Esophagus muscularis mucosa (tissue), 4 donors: ENCODE data around the gene ZBTB17. TPM values are rescaled to one million over a fixed set of nuclear protein-coding genes. Genes with fewer than 3 reads are reported as not detected.
"Not testable (repeated sequence)": the region's sequence is repeated elsewhere in the genome, so short reads cannot be mapped to it uniquely, and the experiment has no call there.

Experiments used
- DNase-seq: peaks from one replicate; pipeline ENCODE4 v3.0.0-alpha.2; 2017; ENCODE audit errors: extremely low spot score
- H3K27ac ChIP-seq, 4 donors: fragments of 200-600 bp; sonication (generic); replicated peaks in 1 of 4; 1 replicate in 3 of 4; 2 replicates in 1 of 4; pipeline ENCODE4 v1.5.1; 2016 to 2019; ENCODE audit warnings: mild to moderate bottlenecking in 1 of 4
- H3K27me3 ChIP-seq, 4 donors: fragments of 200-600 bp; sonication (generic); one replicate each; pipeline versions ENCODE4 v1.5.1 to v1.6.0; 2016 to 2019
- H3K36me3 ChIP-seq, 4 donors: fragments of 200-600 bp; sonication (generic); one replicate each; pipeline ENCODE4 v1.5.1; 2016 to 2019
- H3K4me1 ChIP-seq, 4 donors: fragments of 200-600 bp; sonication (generic); one replicate each; pipeline ENCODE4 v1.5.1; 2016 to 2019
- H3K4me3 ChIP-seq, 4 donors: fragments of 200-600 bp; sonication (generic); 1 replicate in 2 of 4; 2 replicates in 2 of 4; pipeline ENCODE4 v1.5.1; 2016 to 2019; ENCODE audit warnings: mild to moderate bottlenecking in 4 of 4, moderate library complexity in 1 of 4
- H3K9me3 ChIP-seq, 4 donors: fragments of 200-600 bp; sonication (generic); 1 replicate in 3 of 4; 2 replicates in 1 of 4; pipeline ENCODE4 v1.5.1; 2016 to 2019
- EP300 ChIP-seq: sonication (generic); formaldehyde crosslinking; IDR thresholded peaks from one replicate; pipeline ENCODE4 v1.6.1; 2017; ENCODE audit warnings: antibody characterized with exemption
- POLR2A ChIP-seq: fragments of 450-650 bp; IDR thresholded peaks from one replicate; pipeline ENCODE4 v1.6.1; 2017; ENCODE audit warnings: antibody characterized with exemption, moderate library complexity, mild to moderate bottlenecking, low read depth
- POLR2AphosphoS5 ChIP-seq, 2 donors: sonication (generic); formaldehyde crosslinking; IDR thresholded peaks; one replicate each; pipeline ENCODE4 v1.6.1; 2017; ENCODE audit warnings: antibody characterized with exemption in 2 of 2
- WGBS: methylation state at CpG from one replicate; pipeline ENCODE4 v1.1.5; 2018; 5-methylcytosine and 5-hydroxymethylcytosine counted together
- intact Hi-C: fragments of 100-400 bp; cut with DNase I; formaldehyde crosslinking; loops from one replicate; pipeline ENCODE4 v1.15.1; 2023
- small RNA-seq, 3 donors: library from RNA; depleted of rRNA; stranded (forward); fragments of <200 nt; gene quantifications; one replicate each; pipeline ENCODE3, GENCODE V24; 2016
- total RNA-seq, 4 donors: library from RNA; depleted of rRNA; stranded (reverse); fragments of >200 nt; gene quantifications; one replicate each; pipeline versions ENCODE4 v1.1.0 to v1.2.1, GENCODE V29; 2016
- TF ChIP-seq, protein P1 (sequence below), 3 experiments: fragments of 200-600 bp in 2 of 3; fragments of 450-650 bp in 1 of 3; sonication (generic) in 2 of 3; IDR thresholded peaks; one replicate each; pipeline ENCODE4 v1.5.1; 2017 to 2019; ENCODE audit warnings: antibody characterized with exemption in 3 of 3, mild to moderate bottlenecking in 2 of 3, moderate library complexity in 1 of 3

The ZBTB17 gene
- total RNA-seq, 4 donors from 2014 or later, result 29.5 to 40.8 (median 34.6) TPM

DNA sequence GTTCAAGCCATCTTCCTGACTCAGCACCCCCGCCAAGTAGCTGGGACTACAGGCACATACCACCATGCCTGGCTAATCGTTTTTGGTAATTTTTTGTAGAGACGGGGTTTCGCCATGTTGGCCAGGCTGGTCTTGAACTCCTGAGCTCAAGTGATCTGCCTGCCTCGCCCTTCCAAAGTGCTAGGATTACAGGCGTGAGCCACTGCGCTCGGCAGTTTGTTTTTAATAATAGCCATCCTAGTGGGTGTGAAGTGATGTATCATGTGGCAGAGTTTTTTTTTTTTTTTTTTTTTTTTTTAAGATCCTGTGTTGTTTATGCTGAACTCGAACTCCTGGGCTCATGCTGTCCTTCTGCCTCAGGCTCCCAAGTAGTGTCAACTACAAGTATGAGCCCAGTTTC, 76.6 kb downstream of the ZBTB17 start:
- Histone ChIP-seq H3K4me1 (peaks cover 33 to 76% (median 70%) of the 10 kb centered on the region in 4 donors), H3K27ac (peak overlapping the region; percentile 40 to 93 (median 52)), H3K4me3 (no peak overlapping the region), H3K36me3 (no peaks in the 10 kb centered on the region), H3K27me3 (no peaks in the 10 kb centered on the region), H3K9me3 (no peaks in the 10 kb centered on the region)
- no peak for TF ChIP-seq POLR2A
- TF ChIP-seq POLR2AphosphoS5 (IDR thresholded peaks at IDR 0.05), result peak in 1 of 2 donors; percentile 33
- intact Hi-C loops, result no loop called here
- no peak for DNase-seq
- 76% methylated on average over 9 of the region's 9 CpGs for WGBS

DNA sequence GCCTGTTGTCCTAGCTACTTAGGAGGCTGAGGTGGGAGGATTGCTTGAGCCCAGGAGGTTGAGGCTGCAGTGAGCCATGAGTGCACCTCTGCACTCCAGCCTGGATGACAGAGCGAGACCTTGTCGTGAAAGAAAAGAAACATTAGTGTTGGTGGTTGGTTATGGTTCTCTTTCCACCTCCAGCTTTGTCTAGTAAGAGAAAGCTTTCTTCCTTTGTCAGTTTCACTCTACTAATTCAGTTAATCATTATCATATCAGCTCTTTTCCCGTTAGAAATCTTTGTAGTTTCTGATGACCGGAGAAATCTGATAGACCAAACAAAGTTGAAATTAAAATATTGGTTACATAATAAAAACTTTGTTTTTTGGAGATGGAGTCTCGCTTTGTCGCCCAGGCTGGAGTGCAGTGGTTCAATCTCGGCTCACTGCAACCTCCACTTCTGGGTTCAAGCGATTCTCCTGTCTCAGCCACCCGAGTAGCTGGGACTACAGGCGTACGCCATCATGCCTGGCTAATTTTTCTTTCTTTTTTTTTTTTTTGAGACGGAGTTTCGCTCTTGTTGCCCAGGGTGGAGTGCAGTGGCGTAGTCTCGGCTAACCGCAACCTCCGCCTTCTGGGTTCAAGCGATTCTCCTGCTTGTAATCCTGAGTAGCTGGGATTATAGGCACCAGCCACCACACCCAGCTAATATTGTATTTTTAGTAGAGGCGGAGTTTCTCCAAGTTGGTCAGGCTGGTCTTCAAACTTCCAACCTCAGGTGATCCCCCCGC, 78.9 kb downstream of the ZBTB17 start:
- Histone ChIP-seq H3K4me1 (peaks cover 39 to 83% (median 79%) of the 10 kb centered on the region in 4 donors), H3K27ac (peak overlapping the region in 3 of 4 donors; percentile 35 to 93 (median 92))
- 97% methylated on average over 20 of the region's 20 CpGs for WGBS
- H3K9me3 ChIP-seq, intact Hi-C loops, H3K36me3 ChIP-seq, H3K27me3 ChIP-seq, H3K4me3 ChIP-seq, DNase-seq: not testable (repeated sequence)

DNA sequence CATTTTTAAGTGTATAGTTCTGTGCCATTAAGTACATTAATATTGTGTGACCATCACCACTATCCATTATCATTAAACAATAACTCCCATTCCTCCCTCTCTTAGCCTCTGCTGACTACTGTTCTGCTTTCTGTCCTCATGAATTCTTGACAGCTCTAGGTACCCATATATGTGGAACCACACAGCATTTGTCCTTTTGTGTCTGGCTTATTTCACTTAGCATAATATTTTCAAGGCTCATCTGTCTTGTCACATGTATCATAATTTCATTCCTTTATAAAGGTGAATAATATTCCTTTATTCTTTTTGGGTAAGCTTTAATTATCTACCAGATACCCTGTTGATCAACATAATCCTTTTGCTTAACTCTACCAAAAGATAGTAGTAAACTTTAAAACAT, 80.7 kb downstream of the ZBTB17 start:
- no peak for DNase-seq
- Histone ChIP-seq H3K4me3 (no peak overlapping the region), H3K27me3 (no peaks in the 10 kb centered on the region), H3K4me1 (peaks cover 46 to 83% (median 80%) of the 10 kb centered on the region in 4 donors), H3K36me3 (peaks cover 0 to 2% (median 0%) of the 10 kb centered on the region in 4 donors), H3K27ac (peak overlapping the region; percentile 80 to 93 (median 88)), H3K9me3 (no peaks in the 10 kb centered on the region)
- intact Hi-C loops, result no loop called here
- TF ChIP-seq, protein P1, sequence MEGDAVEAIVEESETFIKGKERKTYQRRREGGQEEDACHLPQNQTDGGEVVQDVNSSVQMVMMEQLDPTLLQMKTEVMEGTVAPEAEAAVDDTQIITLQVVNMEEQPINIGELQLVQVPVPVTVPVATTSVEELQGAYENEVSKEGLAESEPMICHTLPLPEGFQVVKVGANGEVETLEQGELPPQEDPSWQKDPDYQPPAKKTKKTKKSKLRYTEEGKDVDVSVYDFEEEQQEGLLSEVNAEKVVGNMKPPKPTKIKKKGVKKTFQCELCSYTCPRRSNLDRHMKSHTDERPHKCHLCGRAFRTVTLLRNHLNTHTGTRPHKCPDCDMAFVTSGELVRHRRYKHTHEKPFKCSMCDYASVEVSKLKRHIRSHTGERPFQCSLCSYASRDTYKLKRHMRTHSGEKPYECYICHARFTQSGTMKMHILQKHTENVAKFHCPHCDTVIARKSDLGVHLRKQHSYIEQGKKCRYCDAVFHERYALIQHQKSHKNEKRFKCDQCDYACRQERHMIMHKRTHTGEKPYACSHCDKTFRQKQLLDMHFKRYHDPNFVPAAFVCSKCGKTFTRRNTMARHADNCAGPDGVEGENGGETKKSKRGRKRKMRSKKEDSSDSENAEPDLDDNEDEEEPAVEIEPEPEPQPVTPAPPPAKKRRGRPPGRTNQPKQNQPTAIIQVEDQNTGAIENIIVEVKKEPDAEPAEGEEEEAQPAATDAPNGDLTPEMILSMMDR (IDR thresholded peaks at IDR 0.05), result no peak
- no peak for TF ChIP-seq EP300
- TF ChIP-seq POLR2A, result no peak
- peak in 1 of 2 donors; percentile 52 for TF ChIP-seq POLR2AphosphoS5 (IDR thresholded peaks at IDR 0.05)

DNA sequence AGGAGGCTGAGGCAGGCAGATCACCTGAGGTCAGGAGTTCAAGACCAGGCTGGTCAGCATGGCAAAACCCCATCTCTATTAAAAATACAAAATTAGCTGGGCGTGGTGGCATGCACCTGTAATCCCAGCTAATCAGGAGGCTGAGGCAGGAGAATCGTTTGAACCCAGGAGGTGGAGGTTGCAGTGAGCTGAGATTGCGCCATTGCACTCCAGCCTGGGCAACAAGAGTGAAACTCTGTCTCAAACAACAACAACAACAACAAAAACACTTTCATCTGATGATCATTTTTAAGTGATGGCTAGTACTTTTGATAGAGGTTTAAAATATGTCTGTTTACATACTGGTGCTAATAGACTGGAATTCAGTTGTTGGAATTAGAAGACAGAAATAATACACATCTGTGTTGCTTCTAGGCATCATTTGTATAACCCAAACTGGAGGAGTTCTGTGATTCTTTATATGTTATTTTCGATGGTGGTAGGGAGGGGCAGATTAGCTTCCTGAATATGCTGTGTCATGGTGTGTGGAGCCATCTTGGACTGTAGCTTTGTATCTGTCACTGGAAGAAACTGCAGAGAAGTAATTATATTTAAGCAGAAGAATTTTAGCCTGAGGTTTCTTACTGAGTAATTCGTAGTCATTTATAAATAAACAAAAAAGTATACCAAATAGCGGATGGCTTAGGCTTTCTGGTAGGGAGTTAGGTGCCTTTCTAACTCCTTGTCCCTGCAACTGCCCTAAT, 82.9 kb downstream of the ZBTB17 start:
- H3K9me3 ChIP-seq, H3K36me3 ChIP-seq, DNase-seq, H3K27me3 ChIP-seq, intact Hi-C loops: not testable (repeated sequence)
- Histone ChIP-seq H3K4me1 (peaks cover 51 to 89% (median 87%) of the 10 kb centered on the region in 4 donors), H3K4me3 (peak overlapping the region in 2 of 4 donors; percentile 2 to 4), H3K27ac (peak overlapping the region; percentile 80 to 93 (median 88))
- 61% methylated on average over 6 of the region's 6 CpGs for WGBS

Small RNA genes lying within 50 kb of the gene (small RNA-seq; reads per million reads assigned to genes)
- gene AL034555.1, result 0 reads per million in 3 donors
- gene AL355994.1, result 0 reads per million in 3 donors
- gene AL355994.5, result 0 reads per million in 3 donors

Other genes with a start within 250 kb of the ZBTB17 start
- under 1 TPM; 0.66 to 0.97 (median 0.76) TPM for gene SLC25A34, start 239.8 kb downstream of the ZBTB17 start, total RNA-seq
- not detected for gene TMEM82, start 233.6 kb downstream of the ZBTB17 start, total RNA-seq
- gene FBLIM1, start 217.3 kb downstream of the ZBTB17 start, total RNA-seq, result 100 to 1,000 TPM in 1 of 4 donors, 10 to 100 TPM in 3; 44.9 to 115 (median 71.8) TPM
- gene UQCRHL, start 168.5 kb downstream of the ZBTB17 start, total RNA-seq, result 1 to 10 TPM in 2 of 4 donors, under 1 TPM in 2; 0.52 to 1.3 (median 0.95) TPM
- 10 to 100 TPM; 34.6 to 49.9 (median 44.7) TPM for gene SPEN, start 128.4 kb downstream of the ZBTB17 start, total RNA-seq
- not detected for gene SRARP, start 28.1 kb upstream of the ZBTB17 start, total RNA-seq
- 100 to 1,000 TPM; 111 to 408 (median 279) TPM for gene HSPB7, start 41.9 kb upstream of the ZBTB17 start, total RNA-seq
- under 1 TPM in 3 of 4 donors, not detected in 1; 0.17 to 0.42 (median 0.33) TPM for gene CLCNKA, start 45.9 kb upstream of the ZBTB17 start, total RNA-seq
- gene CLCNKB, start 67.7 kb upstream of the ZBTB17 start, total RNA-seq, result under 1 TPM in 1 of 4 donors, not detected in 3; 0.34 TPM
- under 1 TPM in 2 of 4 donors, not detected in 2; 0.33 to 0.39 TPM for gene FAM131C, start 97.5 kb upstream of the ZBTB17 start, total RNA-seq
- 10 to 100 TPM in 2 of 4 donors, 1 to 10 TPM in 2; 5.8 to 15.7 (median 11.3) TPM for gene EPHA2, start 180.0 kb upstream of the ZBTB17 start, total RNA-seq
- 1 to 10 TPM; 3.3 to 4.6 (median 3.9) TPM for gene ARHGEF19, start 236.6 kb upstream of the ZBTB17 start, total RNA-seq